Fibroblast of lung (primary cell): ENCODE results near the gene KLHL17.

Source experiments
- CTCF ChIP-seq, 2 donors: IDR thresholded peaks in 1 of 2; conservative IDR thresholded peaks in 1 of 2; 1 replicate in 1 of 2; 2 replicates in 1 of 2; pipeline ENCODE4 v1.5.1; 2011 to 2012; ENCODE audit warnings: low read length in 2 of 2, control low read depth in 1 of 2, inconsistent platforms in 1 of 2, low read depth in 1 of 2, mild to moderate bottlenecking in 1 of 2
- EZH2 ChIP-seq: IDR thresholded peaks from 2 replicates; pipeline ENCODE4 v1.5.1; 2012; ENCODE audit warnings: low read length, control low read depth, mild to moderate bottlenecking; ENCODE audit errors: missing control alignments

- no peak for TF ChIP-seq CTCF (conservative IDR thresholded peaks at IDR 0.05 in 1 of 2, IDR thresholded peaks at IDR 0.05 in 1 of 2; ENCODE audit: low read depth in 1 of 2, low read length in 2 of 2)
- TF ChIP-seq EZH2 = peak; percentile 0
Observed at GRCh38 chr1:932776-933602, 27.4 kb upstream of the KLHL17 start.
